Esophagus muscularis mucosa (tissue), 4 donors: ENCODE measurements around the gene DLG4.

ENCODE experiments used
- EP300 ChIP-seq: sonication (generic); formaldehyde crosslinking; IDR thresholded peaks from one replicate; pipeline ENCODE4 v1.6.1; 2017; ENCODE audit warnings: antibody characterized with exemption
- POLR2A ChIP-seq: fragments of 450-650 bp; IDR thresholded peaks from one replicate; pipeline ENCODE4 v1.6.1; 2017; ENCODE audit warnings: antibody characterized with exemption, moderate library complexity, mild to moderate bottlenecking, low read depth
- POLR2AphosphoS5 ChIP-seq, 2 donors: sonication (generic); formaldehyde crosslinking; IDR thresholded peaks; one replicate each; pipeline ENCODE4 v1.6.1; 2017; ENCODE audit warnings: antibody characterized with exemption in 2 of 2
- TF ChIP-seq, protein P1 (sequence below), 3 experiments: fragments of 200-600 bp in 2 of 3; fragments of 450-650 bp in 1 of 3; sonication (generic) in 2 of 3; IDR thresholded peaks; one replicate each; pipeline ENCODE4 v1.5.1; 2017 to 2019; ENCODE audit warnings: antibody characterized with exemption in 3 of 3, mild to moderate bottlenecking in 2 of 3, moderate library complexity in 1 of 3

DNA sequence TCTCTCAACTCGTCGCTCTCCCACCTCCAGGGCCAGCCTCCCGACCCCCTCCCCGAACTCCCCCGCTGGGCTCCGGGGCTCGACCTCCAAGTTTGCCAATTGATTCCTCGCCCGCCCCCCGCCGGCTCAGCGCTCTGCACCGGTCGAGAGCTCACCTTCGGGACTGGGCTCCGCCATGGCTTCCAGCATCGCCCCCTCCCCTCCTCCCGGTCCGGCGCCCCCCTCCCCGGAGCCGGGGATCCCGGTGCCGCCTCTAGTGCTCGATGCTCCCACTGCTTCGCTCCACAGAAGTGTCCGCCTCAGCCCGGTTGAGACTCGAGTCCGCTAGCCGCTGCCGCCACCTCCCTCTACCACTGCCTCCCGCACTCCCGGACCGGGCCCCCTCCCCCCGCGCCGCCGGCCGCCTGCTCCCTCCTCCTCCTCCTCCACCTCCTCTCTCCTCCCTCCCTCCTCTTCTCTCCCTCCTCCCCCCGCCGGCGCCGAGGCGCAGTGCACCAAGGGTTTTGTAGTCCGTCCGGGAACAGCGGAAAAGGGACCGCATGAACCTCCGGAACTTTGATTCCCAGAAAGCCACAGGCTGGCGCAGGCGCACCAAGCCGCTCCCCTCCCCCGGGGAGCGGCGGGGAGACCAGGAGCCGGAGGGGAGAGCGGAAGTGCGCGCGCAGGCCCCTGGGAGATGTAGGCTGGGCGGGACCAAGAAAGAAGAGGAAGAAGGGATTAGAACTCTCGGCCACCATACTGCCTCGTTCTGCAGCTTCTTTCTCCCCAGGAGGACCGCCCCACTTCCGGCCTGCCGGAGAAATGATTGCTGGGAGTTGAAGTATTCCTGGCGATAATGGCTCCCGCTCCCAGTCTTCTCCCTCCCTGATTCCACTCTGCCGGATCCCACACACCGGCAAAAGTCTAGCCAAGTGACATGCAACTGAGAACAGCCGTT lies 19.7 kb upstream of the DLG4 start, which contains the start of gene PHF23:
- peak; percentile 43 for TF ChIP-seq POLR2A
- TF ChIP-seq, protein P1, sequence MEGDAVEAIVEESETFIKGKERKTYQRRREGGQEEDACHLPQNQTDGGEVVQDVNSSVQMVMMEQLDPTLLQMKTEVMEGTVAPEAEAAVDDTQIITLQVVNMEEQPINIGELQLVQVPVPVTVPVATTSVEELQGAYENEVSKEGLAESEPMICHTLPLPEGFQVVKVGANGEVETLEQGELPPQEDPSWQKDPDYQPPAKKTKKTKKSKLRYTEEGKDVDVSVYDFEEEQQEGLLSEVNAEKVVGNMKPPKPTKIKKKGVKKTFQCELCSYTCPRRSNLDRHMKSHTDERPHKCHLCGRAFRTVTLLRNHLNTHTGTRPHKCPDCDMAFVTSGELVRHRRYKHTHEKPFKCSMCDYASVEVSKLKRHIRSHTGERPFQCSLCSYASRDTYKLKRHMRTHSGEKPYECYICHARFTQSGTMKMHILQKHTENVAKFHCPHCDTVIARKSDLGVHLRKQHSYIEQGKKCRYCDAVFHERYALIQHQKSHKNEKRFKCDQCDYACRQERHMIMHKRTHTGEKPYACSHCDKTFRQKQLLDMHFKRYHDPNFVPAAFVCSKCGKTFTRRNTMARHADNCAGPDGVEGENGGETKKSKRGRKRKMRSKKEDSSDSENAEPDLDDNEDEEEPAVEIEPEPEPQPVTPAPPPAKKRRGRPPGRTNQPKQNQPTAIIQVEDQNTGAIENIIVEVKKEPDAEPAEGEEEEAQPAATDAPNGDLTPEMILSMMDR (IDR thresholded peaks at IDR 0.05) = peak in 1 of 3 experiments; percentile 22
- TF ChIP-seq EP300 = no peak
- peak; percentile 79 to 92 for TF ChIP-seq POLR2AphosphoS5 (IDR thresholded peaks at IDR 0.05)
